ENCODE results near the gene NR6A1.

GRCh38 chr9:124695280-124695890 lies 75.7 kb downstream of the NR6A1 start:
- TF ChIP-seq RNF2 (IDR thresholded peaks at IDR 0.05; ENCODE audit: borderline replicate concordance, low read depth) (no peak), CTCF (IDR thresholded peaks at IDR 0.05) (no peak), KDM5A (IDR thresholded peaks at IDR 0.05) (no peak), SREBF2 (IDR thresholded peaks at IDR 0.05) (no peak), JUN (IDR thresholded peaks at IDR 0.05) (no peak), CHD2 (IDR thresholded peaks at IDR 0.05; ENCODE audit: low read length, partially characterized antibody) (no peak), HOXA7 (CRISPR knock-in tag; IDR thresholded peaks at IDR 0.05) (no peak), POLR2A (IDR thresholded peaks at IDR 0.05; ENCODE audit: low read length) (no peak), USF2 (IDR thresholded peaks at IDR 0.05) (no peak), MAX (IDR thresholded peaks at IDR 0.05) (no peak)

Measured in A549 (cell line).